ENCODE results near the gene OR4A47.
"Not testable (repeated sequence)": the region's sequence is repeated elsewhere in the genome, so short reads cannot be mapped to it uniquely, and the experiment has no call there.

Gene OR4A47

DNA sequence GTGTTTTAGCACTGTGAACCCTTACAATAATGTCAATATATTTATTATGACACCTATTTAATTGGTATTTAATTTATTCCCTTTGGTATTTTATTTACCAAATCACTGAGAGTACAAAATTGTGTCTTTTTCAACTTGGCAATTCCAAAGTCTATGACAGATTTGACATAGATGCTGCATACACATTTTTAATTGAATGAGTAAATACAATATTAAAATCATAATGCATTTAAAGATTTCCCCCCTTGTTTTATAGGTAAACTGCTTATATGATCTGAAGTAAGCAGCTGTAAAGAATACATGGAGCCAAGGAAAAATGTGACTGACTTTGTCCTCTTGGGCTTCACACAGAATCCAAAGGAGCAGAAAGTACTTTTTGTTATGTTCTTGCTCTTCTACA lies at the start of gene OR4A47:
Gene OR4A47 (plus strand): TSS at position 301 of the 400 bp plus-strand sequence. CDS start 0 bp downstream, at position 301.
- not testable (repeated sequence) for DNase-seq (ENCODE audit: low spot score)

GRCh38 chr11:48455909-48456308 lies 32.7 kb upstream of the OR4A47 start:
- DNase-seq (ENCODE audit: low spot score): not testable (repeated sequence)

- not testable (repeated sequence) for DNase-seq (ENCODE audit: low spot score)
Observed at GRCh38 chr11:48473966-48474365, 14.6 kb upstream of the OR4A47 start.

- DNase-seq (ENCODE audit: low spot score): not testable (repeated sequence)
Observed at GRCh38 chr11:48474703-48475102, 13.9 kb upstream of the OR4A47 start.

- not testable (repeated sequence) for DNase-seq (ENCODE audit: low spot score)
Observed at GRCh38 chr11:48506169-48506568, 17.6 kb downstream of the OR4A47 start.

DNA sequence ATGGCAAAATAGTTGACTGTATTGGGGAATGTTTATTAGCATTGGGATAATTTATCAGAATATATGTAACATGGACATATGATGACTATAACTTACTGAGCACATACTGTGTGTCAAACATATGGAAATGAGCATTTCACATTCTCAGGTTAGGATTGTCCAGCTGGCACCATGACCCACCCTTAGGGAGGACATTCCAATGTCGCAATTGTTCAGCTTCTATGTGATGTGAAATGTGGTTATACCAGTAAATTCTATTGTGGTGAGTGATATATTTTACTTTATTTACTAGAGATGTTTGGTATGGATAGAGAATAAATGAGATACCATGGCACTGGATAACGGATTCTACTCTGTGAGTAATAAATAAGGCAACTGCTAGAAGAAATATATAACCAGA lies 50.4 kb downstream of the OR4A47 start:
- no peak for DNase-seq (ENCODE audit: low spot score)

Measured in NAMALWA (cell line).